Keratinocyte (primary cell): ENCODE results near the gene CREM.

Experiments
- EZH2 ChIP-seq: IDR thresholded peaks from one replicate; pipeline ENCODE4 v1.6.1; 2012; ENCODE audit warnings: inconsistent platforms, mild to moderate bottlenecking, low read length, moderate library complexity
- TF ChIP-seq, protein P1 (sequence below), 3 experiments: IDR thresholded peaks in 1 of 3; conservative IDR thresholded peaks in 1 of 3; optimal IDR thresholded peaks in 1 of 3; 2 replicates in 2 of 3; 3 replicates in 1 of 3; pipeline versions ENCODE3 to v1.5.1; 2011; ENCODE audit warnings: low read length in 3 of 3, mild to moderate bottlenecking in 3 of 3, moderate library complexity in 2 of 3, control low read depth in 1 of 3, inconsistent platforms in 1 of 3; ENCODE audit not compliant: insufficient read depth in 2 of 3; ENCODE audit errors: extremely low read depth in 1 of 3

DNA sequence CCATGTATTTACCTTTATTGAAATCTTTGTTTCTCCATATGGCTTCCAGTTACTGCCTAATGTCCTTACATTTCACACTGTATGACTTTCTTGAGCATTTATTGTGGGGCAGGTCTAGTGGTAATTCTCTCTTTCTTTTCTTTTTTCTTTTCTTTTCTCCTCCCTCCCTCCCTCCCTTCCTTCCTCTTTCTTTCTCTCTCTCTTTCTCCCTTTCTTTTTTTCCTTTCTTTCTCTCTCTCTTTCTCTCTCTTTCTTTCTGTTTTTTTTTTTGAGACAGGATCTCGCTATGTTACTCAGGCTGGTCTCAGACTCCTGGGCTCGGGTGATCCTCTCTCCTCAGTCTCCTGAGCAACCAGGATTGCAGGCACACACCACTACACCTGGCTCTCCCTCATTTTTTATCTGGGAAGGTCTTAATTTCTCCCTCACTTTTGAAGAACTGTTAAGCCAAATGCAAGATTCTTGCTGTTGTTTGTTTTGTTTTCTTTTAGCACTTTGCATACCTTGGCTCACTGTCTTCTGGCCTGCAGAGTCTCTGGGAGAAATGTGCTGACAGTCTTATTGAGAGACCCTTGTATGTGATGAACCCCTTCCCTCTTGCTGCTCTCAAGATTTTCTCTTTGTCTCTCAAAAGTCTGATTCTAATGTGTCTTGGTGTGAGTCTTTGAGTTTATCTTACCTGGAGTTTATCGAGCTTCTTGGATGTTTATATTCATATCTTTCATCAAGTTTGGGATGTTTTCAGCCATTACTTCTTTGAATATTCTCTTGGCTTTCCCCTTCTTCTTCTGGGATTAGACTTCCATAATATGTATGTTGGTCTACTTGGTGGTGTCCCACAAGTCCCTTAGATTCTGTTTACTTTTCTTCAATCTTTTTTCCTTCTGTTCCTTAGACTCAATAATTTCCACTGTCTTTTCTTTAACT is 130.7 kb downstream of the CREM start:
- TF ChIP-seq, protein P1, sequence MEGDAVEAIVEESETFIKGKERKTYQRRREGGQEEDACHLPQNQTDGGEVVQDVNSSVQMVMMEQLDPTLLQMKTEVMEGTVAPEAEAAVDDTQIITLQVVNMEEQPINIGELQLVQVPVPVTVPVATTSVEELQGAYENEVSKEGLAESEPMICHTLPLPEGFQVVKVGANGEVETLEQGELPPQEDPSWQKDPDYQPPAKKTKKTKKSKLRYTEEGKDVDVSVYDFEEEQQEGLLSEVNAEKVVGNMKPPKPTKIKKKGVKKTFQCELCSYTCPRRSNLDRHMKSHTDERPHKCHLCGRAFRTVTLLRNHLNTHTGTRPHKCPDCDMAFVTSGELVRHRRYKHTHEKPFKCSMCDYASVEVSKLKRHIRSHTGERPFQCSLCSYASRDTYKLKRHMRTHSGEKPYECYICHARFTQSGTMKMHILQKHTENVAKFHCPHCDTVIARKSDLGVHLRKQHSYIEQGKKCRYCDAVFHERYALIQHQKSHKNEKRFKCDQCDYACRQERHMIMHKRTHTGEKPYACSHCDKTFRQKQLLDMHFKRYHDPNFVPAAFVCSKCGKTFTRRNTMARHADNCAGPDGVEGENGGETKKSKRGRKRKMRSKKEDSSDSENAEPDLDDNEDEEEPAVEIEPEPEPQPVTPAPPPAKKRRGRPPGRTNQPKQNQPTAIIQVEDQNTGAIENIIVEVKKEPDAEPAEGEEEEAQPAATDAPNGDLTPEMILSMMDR (optimal IDR thresholded peaks at IDR 0.05 in 1 of 3, IDR thresholded peaks at IDR 0.05 in 1 of 3, conservative IDR thresholded peaks at IDR 0.05 in 1 of 3; ENCODE audit: extremely low read depth in 1 of 3, insufficient read depth in 2 of 3, low read length in 3 of 3): no peak
- TF ChIP-seq EZH2: no peak
